ENCODE data around the gene PRXL2A. TPM values are rescaled to one million over a fixed set of nuclear protein-coding genes. Genes with fewer than 3 reads are reported as not detected.

PRXL2A gene
- total RNA-seq, 4 donors from 2014 or later = 68.0 to 185 (median 103) TPM

GRCh38 chr10:80421707-80422536, 13.6 kb downstream of the PRXL2A start:
- Histone ChIP-seq H3K27me3 (no peaks in the 10 kb centered on the region), H3K4me3 (no peak overlapping the region), H3K9me3 (no peaks in the 10 kb centered on the region), H3K4me1 (peaks cover 0 to 27% (median 0%) of the 10 kb centered on the region in 3 donors), H3K36me3 (peaks cover 9 to 71% (median 23%) of the 10 kb centered on the region in 3 donors), H3K27ac (no peak overlapping the region)
- WGBS, 2 donors = 80 to 83% methylated on average over 6 to 8 of the region's 8 CpGs
- TF ChIP-seq CTCF (IDR thresholded peaks at IDR 0.05) = no peak
- TF ChIP-seq POLR2A (IDR thresholded peaks at IDR 0.05) = no peak
- no peak for DNase-seq
- intact Hi-C loops (cut with DNase I) = no loop called here

GRCh38 chr10:80425901-80426300, 17.6 kb downstream of the PRXL2A start:
- Histone ChIP-seq H3K27ac (no peak overlapping the region), H3K9me3 (no peaks in the 10 kb centered on the region), H3K27me3 (no peaks in the 10 kb centered on the region), H3K36me3 (peaks cover 9 to 91% (median 34%) of the 10 kb centered on the region in 3 donors), H3K4me1 (peaks cover 0 to 23% (median 4%) of the 10 kb centered on the region in 3 donors), H3K4me3 (no peak overlapping the region)
- no peak for DNase-seq
- WGBS, 2 donors = 83 to 93% methylated on average over 1 of the region's 2 CpGs
- intact Hi-C loops (cut with DNase I) = no loop called here
- TF ChIP-seq CTCF (IDR thresholded peaks at IDR 0.05) = no peak

GRCh38 chr10:80427541-80427940, 19.2 kb downstream of the PRXL2A start:
- intact Hi-C loops (cut with DNase I) = no loop called here
- no peak overlapping the region for H3K4me3 ChIP-seq
- H3K4me1 ChIP-seq = peaks cover 0 to 23% (median 4%) of the 10 kb centered on the region in 3 donors
- peaks cover 9 to 91% (median 20%) of the 10 kb centered on the region in 3 donors for H3K36me3 ChIP-seq
- 90 to 94% methylated on average over 2 of the region's 2 CpGs for whole genome bisulfite sequencing, 2 donors
- H3K9me3 ChIP-seq = no peaks in the 10 kb centered on the region
- H3K27ac ChIP-seq = no peak overlapping the region
- TF ChIP-seq CTCF (IDR thresholded peaks at IDR 0.05) = no peak
- no peak for TF ChIP-seq POLR2A (IDR thresholded peaks at IDR 0.05)
- H3K27me3 ChIP-seq = no peaks in the 10 kb centered on the region
- no peak for DNase-seq

GRCh38 chr10:80429521-80429973, 21.2 kb downstream of the PRXL2A start:
- DNase-seq = no peak
- no peaks in the 10 kb centered on the region for H3K9me3 ChIP-seq
- peaks cover 0 to 23% (median 4%) of the 10 kb centered on the region in 3 donors for H3K4me1 ChIP-seq
- TF ChIP-seq CTCF (IDR thresholded peaks at IDR 0.05) (peak in 2 of 6 experiments; percentile 32 to 39), POLR2A (IDR thresholded peaks at IDR 0.05) (no peak)
- H3K4me3 ChIP-seq = no peak overlapping the region
- no peaks in the 10 kb centered on the region for H3K27me3 ChIP-seq
- WGBS, 2 donors = 14 to 22% methylated on average over 4 to 9 of the region's 9 CpGs
- peaks cover 0 to 91% (median 12%) of the 10 kb centered on the region in 3 donors for H3K36me3 ChIP-seq
- peak overlapping the region; percentile 68 to 81 (median 76) for H3K27ac ChIP-seq
- intact Hi-C loops (cut with DNase I) = no loop called here

- TF ChIP-seq POLR2A (IDR thresholded peaks at IDR 0.05) = no peak
- no peak for TF ChIP-seq CTCF (IDR thresholded peaks at IDR 0.05)
- H3K4me3 ChIP-seq = no peak overlapping the region
- no peaks in the 10 kb centered on the region for H3K27me3 ChIP-seq
- no peak for DNase-seq
- peaks cover 0 to 61% (median 4%) of the 10 kb centered on the region in 3 donors for H3K36me3 ChIP-seq
- H3K9me3 ChIP-seq = no peaks in the 10 kb centered on the region
- 76 to 85% methylated on average over 3 of the region's 3 CpGs for WGBS, 2 donors
- intact Hi-C loops (cut with DNase I) = no loop called here
- no peak overlapping the region for H3K27ac ChIP-seq
- peaks cover 0 to 39% (median 4%) of the 10 kb centered on the region in 3 donors for H3K4me1 ChIP-seq
Measured at GRCh38 chr10:80433134-80433533, 24.8 kb downstream of the PRXL2A start.

All from esophagus squamous epithelium (tissue), 5 donors.